Upper lobe of right lung (tissue), 1 donor: ENCODE measurements around the gene CYP4B1. TPM values are rescaled to one million over a fixed set of nuclear protein-coding genes. Genes with fewer than 3 reads are reported as not detected.
"Not testable (repeated sequence)": the region's sequence is repeated elsewhere in the genome, so short reads cannot be mapped to it uniquely, and the experiment has no call there.

Experiments used
- ATAC-seq: fragments of 200-7000 bp; cut with Tn5 transposase; one replicate; pipeline ENCODE4 v1.9.1; 2020; ENCODE audit warnings: mild to moderate bottlenecking, moderate library complexity
- DNase-seq: peaks from one replicate; pipeline ENCODE4 v3.0.0-alpha.2; 2020
- H3K27ac ChIP-seq: fragments of 200-600 bp; one replicate; pipeline ENCODE4 v1.8.0; 2022
- H3K27me3 ChIP-seq: fragments of 200-600 bp; one replicate; pipeline ENCODE4 v1.8.0; 2022; ENCODE audit warnings: mild to moderate bottlenecking
- H3K36me3 ChIP-seq: fragments of 200-600 bp; one replicate; pipeline ENCODE4 v1.8.0; 2022
- H3K4me1 ChIP-seq: fragments of 200-600 bp; one replicate; pipeline ENCODE4 v1.8.0; 2022
- H3K4me3 ChIP-seq: fragments of 200-600 bp; one replicate; pipeline ENCODE4 v1.8.0; 2022; ENCODE audit warnings: mild to moderate bottlenecking
- H3K9me3 ChIP-seq: fragments of 200-600 bp; one replicate; pipeline ENCODE4 v1.8.0; 2022
- CTCF ChIP-seq: fragments of 200-600 bp; IDR thresholded peaks from one replicate; pipeline ENCODE4 v1.8.0; 2022; ENCODE audit warnings: antibody characterized with exemption
- intact Hi-C: fragments of 100-400 bp; cut with DNase I; formaldehyde crosslinking; loops from one replicate; pipeline ENCODE4 v1.11.0; 2022
- long read RNA-seq: library from polyadenylated mRNA; unstranded; transcript quantifications from one replicate; pipeline ENCODE4 v2.0.0, GENCODE V29; 2021
- total RNA-seq: library from RNA; stranded (reverse); fragmentation: NEBNext Ultra II Directional; extraction: Animal tissue kit (Norgen Biotek cat#: 25700); gene quantifications from one replicate; pipeline ENCODE4 v1.2.1, GENCODE V29; 2021
- donor health status: DM: no; HTN: yes; CAD: no; lungs with severe emphysema.

CYP4B1 gene
- total RNA-seq = 268 TPM
- long read RNA-seq, transcript CYP4B1-201 (12 exons, 2,171 nt) = minor isoform, 91 of 572 reads
- long read RNA-seq, transcript CYP4B1-202 (11 exons, 1,494 nt) = minor isoform, 5 of 572 reads
- long read RNA-seq, transcript CYP4B1-206 (12 exons, 2,019 nt) = minor isoform, 17 of 572 reads
- long read RNA-seq, transcript CYP4B1-203 (12 exons, 2,110 nt) = major isoform, 300 of 572 reads
- long read RNA-seq, partial matches to known transcripts = 87 of 572 reads
- long read RNA-seq, other reads (novel, unspliced or antisense) = 70 of 572 reads

- H3K4me1 ChIP-seq = peaks cover 13% of the 10 kb centered on the region
- no peaks in the 10 kb centered on the region for H3K9me3 ChIP-seq
- H3K36me3 ChIP-seq = no peaks in the 10 kb centered on the region
- H3K27me3 ChIP-seq = no peaks in the 10 kb centered on the region
- TF ChIP-seq CTCF = no peak
- H3K4me3 ChIP-seq = peak within 1 kb of the TSS; percentile 51
- H3K27ac ChIP-seq = peak within 1 kb of the TSS; percentile 80
- DNase-seq = peak; percentile 89
- intact Hi-C loops = no loop called here
- peak; percentile 84 for ATAC-seq
Observed at GRCh38 chr1:46798810-46799209, at the start of gene CYP4B1. Gene CYP4B1 (plus strand): TSS chr1:46799046. CDS start chr1:46799082, 36 bp downstream.

GRCh38 chr1:46749404-46749803 is 49.4 kb upstream of the CYP4B1 start:
- no peak overlapping the region for H3K4me3 ChIP-seq
- ATAC-seq (no peak), DNase-seq (no peak)
- H3K27ac ChIP-seq = peak overlapping the region; percentile 18
- H3K36me3 ChIP-seq = no peaks in the 10 kb centered on the region
- H3K27me3 ChIP-seq = no peaks in the 10 kb centered on the region
- intact Hi-C loops = no loop called here
- H3K9me3 ChIP-seq = no peaks in the 10 kb centered on the region
- no peak for TF ChIP-seq CTCF
- peaks cover 12% of the 10 kb centered on the region for H3K4me1 ChIP-seq

- no peak for DNase-seq
- TF ChIP-seq CTCF = no peak
- Histone ChIP-seq H3K27me3 (no peaks in the 10 kb centered on the region), H3K36me3 (no peaks in the 10 kb centered on the region), H3K27ac (peak overlapping the region; percentile 18), H3K4me3 (no peak overlapping the region), H3K9me3 (no peaks in the 10 kb centered on the region), H3K4me1 (peaks cover 12% of the 10 kb centered on the region)
- ATAC-seq = peak; percentile 51
- intact Hi-C loops = no loop called here
Observed at GRCh38 chr1:46749921-46750404, 48.9 kb upstream of the CYP4B1 start.

- H3K4me1 ChIP-seq = peaks cover 12% of the 10 kb centered on the region
- no peaks in the 10 kb centered on the region for H3K9me3 ChIP-seq
- no peak overlapping the region for H3K27ac ChIP-seq
- intact Hi-C loops = no loop called here
- no peak overlapping the region for H3K4me3 ChIP-seq
- H3K27me3 ChIP-seq = no peaks in the 10 kb centered on the region
- no peak for DNase-seq
- TF ChIP-seq CTCF = no peak
- ATAC-seq = no peak
- H3K36me3 ChIP-seq = no peaks in the 10 kb centered on the region
Observed at GRCh38 chr1:46753985-46754384, 44.9 kb upstream of the CYP4B1 start.

GRCh38 chr1:46754707-46755106 is 44.1 kb upstream of the CYP4B1 start:
- ATAC-seq, H3K36me3 ChIP-seq, DNase-seq, H3K27me3 ChIP-seq, H3K9me3 ChIP-seq, H3K4me1 ChIP-seq, H3K27ac ChIP-seq, H3K4me3 ChIP-seq, intact Hi-C loops: not testable (repeated sequence)

GRCh38 chr1:46755121-46755520 is 43.7 kb upstream of the CYP4B1 start:
- Histone ChIP-seq H3K27me3 (no peaks in the 10 kb centered on the region), H3K9me3 (no peaks in the 10 kb centered on the region), H3K4me3 (no peak overlapping the region), H3K36me3 (no peaks in the 10 kb centered on the region), H3K27ac (no peak overlapping the region), H3K4me1 (peaks cover 3% of the 10 kb centered on the region)
- no peak for TF ChIP-seq CTCF
- no peak for ATAC-seq
- intact Hi-C loops = no loop called here
- no peak for DNase-seq
